KOPT-K1 (cell line): Measurements from ENCODE around the gene METTL25.
"Not testable (repeated sequence)": the region's sequence is repeated elsewhere in the genome, so short reads cannot be mapped to it uniquely, and the experiment has no call there.

Source experiments
- H3K27ac ChIP-seq: fragments of 200-600 bp; sonication (generic); 2 replicates; pipeline ENCODE4 v1.5.1; 2016; ENCODE audit warnings: antibody characterized with exemption, mild to moderate bottlenecking, low read depth, low read length; ENCODE audit not compliant: poor library complexity, severe bottlenecking
- H3K36me3 ChIP-seq: fragments of 200-600 bp; sonication (generic); 2 replicates; pipeline ENCODE4 v1.5.1; 2017; ENCODE audit warnings: antibody characterized with exemption, mild to moderate bottlenecking, low read length, moderate library complexity; ENCODE audit not compliant: insufficient read depth
- H3K9me3 ChIP-seq: fragments of 200-600 bp; sonication (generic); 2 replicates; pipeline ENCODE4 v1.5.1; 2017; ENCODE audit warnings: antibody characterized with exemption, low read length, mild to moderate bottlenecking; ENCODE audit not compliant: insufficient read depth, poor library complexity, severe bottlenecking

METTL25 gene

GRCh38 chr12:82358200-82359114 is at the start of gene METTL25, which contains the start of gene CCDC59:
TSS of gene METTL25 (plus strand) at chr12:82358529. CDS start at chr12:82358566, 37 bp downstream.
TSS of gene CCDC59 (minus strand) at chr12:82358387. CDS start at chr12:82358376, 11 bp downstream.
- Histone ChIP-seq H3K36me3 (peaks cover 37% of the 10 kb centered on the region), H3K27ac (peak within 1 kb of the TSS; percentile 98)

GRCh38 chr12:82314406-82314892 is 43.9 kb upstream of the METTL25 start:
- Histone ChIP-seq H3K36me3 (no peaks in the 10 kb centered on the region), H3K9me3 (no peaks in the 10 kb centered on the region), H3K27ac (no peak overlapping the region)

More at GRCh38 chr12:82358200-82359114, at the start of gene METTL25, which contains the start of gene CCDC59:
- H3K9me3 ChIP-seq: no peaks in the 10 kb centered on the region

- H3K27ac ChIP-seq: no peak overlapping the region
- no peaks in the 10 kb centered on the region for H3K9me3 ChIP-seq
- no peaks in the 10 kb centered on the region for H3K36me3 ChIP-seq
Measured at GRCh38 chr12:82319276-82319675, 39.1 kb upstream of the METTL25 start.

DNA sequence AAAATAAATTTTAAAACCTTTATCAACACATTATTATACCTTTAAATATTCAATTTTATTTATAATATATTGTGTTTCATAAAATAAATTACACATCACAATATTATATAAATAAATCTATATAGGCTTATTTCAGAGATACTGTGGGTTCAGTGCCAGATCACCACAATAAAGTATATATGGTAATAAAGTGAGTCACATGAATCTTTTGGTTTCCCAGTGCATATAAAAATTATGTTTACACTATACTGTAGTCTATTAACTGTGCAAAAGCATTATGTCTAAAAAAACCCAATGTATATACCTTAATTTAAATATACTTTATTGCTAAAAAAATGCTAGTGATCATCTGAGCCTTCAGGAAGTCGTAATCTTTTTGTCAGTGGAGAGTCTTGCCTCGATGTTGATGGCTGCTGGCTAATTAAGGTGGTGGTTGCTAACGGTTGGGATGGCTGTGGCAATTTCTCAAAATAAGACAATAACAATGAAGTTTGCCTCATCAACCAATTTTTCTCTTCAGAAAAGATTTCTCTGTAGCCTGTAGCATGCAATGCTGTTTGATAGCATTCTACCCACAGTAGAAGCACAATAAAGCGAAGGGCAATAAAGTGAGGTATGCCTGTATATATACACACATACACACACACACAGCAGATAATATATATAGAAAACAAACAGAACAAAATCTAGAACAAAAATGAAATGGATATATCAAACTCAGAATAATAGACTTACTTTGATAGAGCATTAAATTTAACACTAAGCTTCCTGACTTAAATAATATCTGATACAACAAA is 32.6 kb upstream of the METTL25 start:
- Histone ChIP-seq H3K9me3 (no peaks in the 10 kb centered on the region), H3K27ac (no peak overlapping the region), H3K36me3 (no peaks in the 10 kb centered on the region)

GRCh38 chr12:82326905-82327503 is 31.3 kb upstream of the METTL25 start:
- no peak overlapping the region for H3K27ac ChIP-seq
- H3K9me3 ChIP-seq: no peaks in the 10 kb centered on the region
- H3K36me3 ChIP-seq: no peaks in the 10 kb centered on the region

GRCh38 chr12:82327861-82328260 is 30.5 kb upstream of the METTL25 start:
- H3K9me3 ChIP-seq: no peaks in the 10 kb centered on the region
- H3K27ac ChIP-seq: no peak overlapping the region
- no peaks in the 10 kb centered on the region for H3K36me3 ChIP-seq

GRCh38 chr12:82329508-82329907 is 28.8 kb upstream of the METTL25 start:
- H3K9me3 ChIP-seq: no peaks in the 10 kb centered on the region
- no peaks in the 10 kb centered on the region for H3K36me3 ChIP-seq
- no peak overlapping the region for H3K27ac ChIP-seq

DNA sequence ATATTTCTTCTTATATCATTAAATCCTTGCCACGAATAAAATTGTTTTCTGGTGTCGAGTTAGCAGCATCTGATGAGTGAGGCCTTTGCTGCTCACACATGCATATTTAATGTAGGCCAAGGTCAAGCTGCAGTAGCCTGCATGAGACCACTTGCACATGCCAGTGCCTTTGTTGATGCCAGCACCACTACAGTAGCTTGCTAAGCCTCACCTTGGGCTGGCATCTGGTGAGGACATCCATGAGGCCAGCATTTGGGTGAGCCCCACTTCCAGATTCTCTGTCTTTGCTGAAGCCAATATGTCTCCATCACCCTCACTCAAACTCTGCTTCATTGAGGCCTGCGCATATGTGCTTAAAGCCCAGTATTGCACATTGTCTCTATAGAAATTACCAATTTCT is 8.2 kb upstream of the METTL25 start:
- Histone ChIP-seq H3K36me3 (peaks cover 70% of the 10 kb centered on the region), H3K9me3 (no peaks in the 10 kb centered on the region), H3K27ac (no peak overlapping the region)

- no peaks in the 10 kb centered on the region for H3K9me3 ChIP-seq
- peaks cover 82% of the 10 kb centered on the region for H3K36me3 ChIP-seq
- no peak overlapping the region for H3K27ac ChIP-seq
Measured at GRCh38 chr12:82351390-82351789, 6.9 kb upstream of the METTL25 start.

- Histone ChIP-seq H3K27ac (peak overlapping the region; percentile 98), H3K9me3 (no peaks in the 10 kb centered on the region), H3K36me3 (peaks cover 48% of the 10 kb centered on the region)
Measured at GRCh38 chr12:82357340-82357739, 989 bp upstream of the METTL25 start.

GRCh38 chr12:82357845-82358199 is 507 bp upstream of the METTL25 start:
- H3K9me3 ChIP-seq: no peaks in the 10 kb centered on the region
- peaks cover 43% of the 10 kb centered on the region for H3K36me3 ChIP-seq
- peak overlapping the region; percentile 98 for H3K27ac ChIP-seq

GRCh38 chr12:82359115-82359478 is 768 bp downstream of the METTL25 start:
- Histone ChIP-seq H3K27ac (peak overlapping the region; percentile 98), H3K36me3 (peaks cover 30% of the 10 kb centered on the region), H3K9me3 (no peaks in the 10 kb centered on the region)

- H3K36me3 ChIP-seq: peaks cover 13% of the 10 kb centered on the region
- H3K27ac ChIP-seq, H3K9me3 ChIP-seq: not testable (repeated sequence)
Measured at GRCh38 chr12:82360834-82361233, 2.5 kb downstream of the METTL25 start.

DNA sequence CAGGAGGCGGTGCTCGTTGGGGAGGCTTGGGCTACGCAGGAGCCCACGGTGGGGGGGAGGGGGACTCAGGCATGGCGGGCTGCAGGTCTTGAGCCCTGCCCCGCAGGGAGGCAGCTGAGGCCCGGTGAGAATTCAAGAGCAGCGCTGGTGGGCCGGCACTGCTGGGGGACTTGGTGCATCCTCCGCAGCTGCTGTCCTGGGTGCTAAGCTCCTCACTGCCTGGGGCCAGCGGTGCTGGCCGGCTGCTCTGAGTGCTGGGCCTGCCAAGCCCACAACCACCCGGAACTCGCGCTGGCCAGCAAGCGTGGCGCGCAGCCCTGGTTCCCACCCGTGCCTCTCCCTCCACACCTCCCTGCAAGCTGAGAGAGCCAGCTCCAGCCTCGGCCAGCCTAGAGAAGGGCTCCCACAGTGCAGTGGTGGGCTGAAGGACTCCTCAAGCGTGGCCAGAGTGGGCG is 3.2 kb downstream of the METTL25 start:
- peaks cover 6% of the 10 kb centered on the region for H3K36me3 ChIP-seq
- no peaks in the 10 kb centered on the region for H3K9me3 ChIP-seq
- H3K27ac ChIP-seq: no peak overlapping the region

- no peaks in the 10 kb centered on the region for H3K9me3 ChIP-seq
- H3K36me3 ChIP-seq: no peaks in the 10 kb centered on the region
- no peak overlapping the region for H3K27ac ChIP-seq
Measured at GRCh38 chr12:82363990-82364389, 5.7 kb downstream of the METTL25 start.
